ENCODE results near the gene TPSAB1. TPM values are rescaled to one million over a fixed set of nuclear protein-coding genes. Genes with fewer than 3 reads are reported as not detected.

Gene TPSAB1
- total RNA-seq, 1 donor from 2014 or later = not detected

DNA sequence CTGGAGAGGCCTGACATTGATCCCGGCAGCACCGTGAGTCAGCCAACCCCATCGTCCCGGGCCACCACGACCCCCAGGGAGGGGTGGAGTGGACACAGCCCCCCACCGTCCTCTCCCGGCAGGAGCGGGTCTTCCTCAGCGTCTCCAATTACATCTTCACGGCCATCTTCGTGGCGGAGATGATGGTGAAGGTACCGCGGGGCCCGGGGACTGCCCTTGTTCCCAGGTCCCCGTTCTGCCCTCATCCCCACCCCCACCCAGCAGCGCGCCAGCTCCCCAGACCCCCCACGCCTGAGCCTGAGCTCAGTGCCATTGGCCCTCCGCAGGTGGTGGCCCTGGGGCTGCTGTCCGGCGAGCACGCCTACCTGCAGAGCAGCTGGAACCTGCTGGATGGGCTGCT lies 30.0 kb upstream of the TPSAB1 start:
- DNase-seq (ENCODE audit: low read depth in 2 of 2) = no peak

DNA sequence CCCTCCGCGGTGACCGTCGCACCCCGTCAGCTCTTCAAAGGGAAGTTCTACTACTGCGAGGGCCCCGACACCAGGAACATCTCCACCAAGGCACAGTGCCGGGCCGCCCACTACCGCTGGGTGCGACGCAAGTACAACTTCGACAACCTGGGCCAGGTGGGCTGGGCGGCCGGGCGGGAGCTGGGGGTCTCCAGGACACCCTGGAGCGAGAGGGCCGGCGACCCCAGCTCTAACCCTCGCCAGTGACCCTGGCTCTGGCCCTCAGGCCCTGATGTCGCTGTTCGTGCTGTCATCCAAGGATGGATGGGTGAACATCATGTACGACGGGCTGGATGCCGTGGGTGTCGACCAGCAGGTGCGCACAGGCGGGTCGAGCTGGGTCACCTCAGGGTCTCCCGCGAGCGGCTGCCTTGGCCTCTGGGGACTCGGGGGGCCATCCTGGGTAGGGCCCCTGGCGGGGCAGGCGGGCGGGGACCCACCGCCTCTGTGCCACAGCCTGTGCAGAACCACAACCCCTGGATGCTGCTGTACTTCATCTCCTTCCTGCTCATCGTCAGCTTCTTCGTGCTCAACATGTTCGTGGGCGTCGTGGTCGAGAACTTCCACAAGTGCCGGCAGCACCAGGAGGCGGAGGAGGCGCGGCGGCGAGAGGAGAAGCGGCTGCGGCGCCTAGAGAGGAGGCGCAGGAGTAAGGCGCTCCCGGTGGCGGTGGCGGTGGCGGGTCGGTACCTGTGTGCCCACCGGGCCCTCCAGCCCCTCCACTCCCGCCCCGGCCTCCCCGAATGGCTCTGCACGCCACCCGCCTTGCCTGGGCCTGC lies 28.8 kb upstream of the TPSAB1 start:
- DNase-seq (ENCODE audit: low read depth in 2 of 2) = no peak

DNA sequence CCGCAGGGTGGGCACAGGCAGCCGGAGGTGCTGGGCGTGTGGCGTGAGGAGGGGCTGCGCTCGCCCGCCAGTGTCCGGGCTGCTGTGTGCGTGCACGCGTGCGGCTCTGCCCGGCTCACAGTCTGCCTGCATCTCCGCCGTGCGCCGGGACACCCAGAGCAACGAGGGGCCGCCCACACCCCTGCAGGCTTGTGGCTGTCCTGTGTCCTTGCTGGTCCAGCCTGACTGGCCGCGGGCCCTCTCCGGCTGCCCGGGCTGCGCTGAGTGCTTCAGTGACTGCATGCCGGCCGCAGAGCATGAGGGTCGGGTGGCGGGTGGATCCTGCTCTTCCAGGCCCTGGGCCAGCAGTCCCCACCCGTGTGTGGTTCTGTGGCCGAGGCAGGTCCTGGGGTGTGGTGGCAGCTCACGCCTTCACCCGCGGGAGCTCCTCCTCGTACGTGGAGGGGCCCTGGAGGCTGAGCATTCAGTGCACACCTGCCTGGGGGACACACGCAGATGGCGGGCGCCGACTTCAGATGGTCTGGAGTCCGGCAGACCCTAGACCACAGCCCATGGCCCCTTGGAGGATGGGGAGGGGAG lies 27.8 kb upstream of the TPSAB1 start:
- DNase-seq (ENCODE audit: low read depth in 2 of 2) = no peak

DNA sequence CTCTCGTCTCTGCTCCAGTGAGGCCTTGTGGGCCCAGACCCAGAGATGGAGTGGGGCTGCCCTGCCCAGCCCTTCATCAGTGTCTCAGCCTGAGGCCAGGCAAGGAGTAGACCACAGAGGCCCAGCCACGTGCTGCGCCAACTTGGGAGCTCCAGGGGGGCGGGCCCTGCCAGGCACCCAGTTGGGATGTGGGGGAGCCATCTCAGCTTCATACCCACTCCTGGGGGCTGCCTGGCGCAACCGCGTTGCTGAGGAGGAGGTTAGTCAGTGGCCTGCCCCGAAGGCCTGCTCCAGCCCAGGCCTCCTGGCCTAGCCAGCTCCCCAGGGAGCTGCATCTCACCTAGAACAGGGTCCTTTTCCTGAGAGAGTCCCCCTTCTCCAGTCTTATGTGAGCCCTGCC lies 27.3 kb upstream of the TPSAB1 start:
- no peak for DNase-seq (ENCODE audit: low read depth in 2 of 2)

DNA sequence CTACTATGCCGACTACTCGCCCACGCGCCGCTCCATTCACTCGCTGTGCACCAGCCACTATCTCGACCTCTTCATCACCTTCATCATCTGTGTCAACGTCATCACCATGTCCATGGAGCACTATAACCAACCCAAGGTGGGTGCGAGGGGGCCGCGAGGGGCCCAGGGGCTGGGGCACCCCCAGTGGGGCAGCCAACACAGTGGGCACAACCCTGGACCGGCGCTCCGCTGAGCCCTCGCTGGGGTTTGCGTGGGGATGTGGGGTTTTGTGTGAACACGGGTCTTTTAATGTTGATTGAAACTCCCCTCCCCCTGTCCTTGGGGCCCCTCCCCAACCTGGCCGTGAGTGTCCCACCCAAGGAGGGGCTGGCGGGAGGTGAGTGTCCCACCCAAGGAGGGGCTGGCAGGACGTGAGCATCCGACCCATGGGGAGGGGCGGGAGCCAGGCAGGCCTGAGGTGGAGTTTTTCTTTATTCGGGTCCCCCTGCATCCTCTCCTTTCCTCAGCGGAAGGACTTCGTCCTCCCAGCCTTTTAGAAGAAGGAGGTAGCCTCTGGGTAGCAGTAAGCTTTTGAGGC lies 26.6 kb upstream of the TPSAB1 start:
- no peak for DNase-seq (ENCODE audit: low read depth in 2 of 2)

DNA sequence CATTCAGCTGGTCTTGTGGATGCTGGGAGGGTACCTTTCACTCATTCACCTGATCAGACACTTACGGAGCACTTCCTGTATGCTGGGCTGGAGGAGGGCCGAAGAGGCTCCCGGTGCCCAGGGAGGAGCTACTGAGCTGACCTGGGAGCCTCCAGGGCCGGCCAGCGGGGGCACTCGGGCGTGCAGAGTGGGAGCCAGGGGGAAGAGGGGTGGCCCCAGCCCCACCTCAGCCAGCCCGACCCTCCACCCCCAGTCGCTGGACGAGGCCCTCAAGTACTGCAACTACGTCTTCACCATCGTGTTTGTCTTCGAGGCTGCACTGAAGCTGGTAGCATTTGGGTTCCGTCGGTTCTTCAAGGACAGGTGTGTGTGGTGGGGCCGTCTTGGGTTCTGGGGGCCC lies 25.8 kb upstream of the TPSAB1 start:
- no peak for DNase-seq (ENCODE audit: low read depth in 2 of 2)

DNA sequence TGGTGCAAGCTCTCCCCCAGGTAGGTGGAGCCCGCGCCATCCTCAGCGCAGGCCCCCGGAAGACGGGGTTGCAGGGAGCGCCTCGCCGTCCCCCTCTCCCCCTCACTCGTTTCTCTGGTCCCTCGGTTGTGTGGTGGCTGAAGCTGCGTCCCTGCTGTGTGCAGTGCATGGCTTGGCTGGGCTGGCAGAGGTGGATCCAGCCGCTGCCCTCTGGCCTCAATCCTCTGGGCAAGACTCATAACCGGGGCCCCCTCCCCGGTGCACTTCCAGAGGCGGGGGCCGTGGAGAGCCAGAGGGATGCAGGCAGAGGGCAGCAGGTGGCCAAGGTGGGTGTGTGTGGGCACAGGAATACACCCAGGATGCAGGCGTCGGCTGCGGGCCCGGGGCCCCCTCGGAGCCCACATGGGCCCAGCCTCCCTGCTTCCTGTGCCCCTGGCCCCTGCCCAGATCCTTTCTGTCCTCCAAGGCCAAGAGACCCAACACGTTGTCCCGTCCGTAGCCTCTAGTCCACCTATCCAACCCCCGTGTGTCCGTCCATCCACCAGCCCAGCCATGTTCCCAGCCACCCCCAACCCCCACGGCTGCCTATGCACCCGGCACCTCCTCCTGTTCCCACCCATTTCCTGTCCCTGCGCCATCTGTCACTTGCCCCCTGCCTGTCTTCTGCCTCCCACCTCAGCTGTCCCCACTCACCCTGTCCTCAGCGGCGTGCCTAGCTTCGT lies 24.8 kb upstream of the TPSAB1 start:
- DNase-seq (ENCODE audit: low read depth in 2 of 2) = no peak

DNA sequence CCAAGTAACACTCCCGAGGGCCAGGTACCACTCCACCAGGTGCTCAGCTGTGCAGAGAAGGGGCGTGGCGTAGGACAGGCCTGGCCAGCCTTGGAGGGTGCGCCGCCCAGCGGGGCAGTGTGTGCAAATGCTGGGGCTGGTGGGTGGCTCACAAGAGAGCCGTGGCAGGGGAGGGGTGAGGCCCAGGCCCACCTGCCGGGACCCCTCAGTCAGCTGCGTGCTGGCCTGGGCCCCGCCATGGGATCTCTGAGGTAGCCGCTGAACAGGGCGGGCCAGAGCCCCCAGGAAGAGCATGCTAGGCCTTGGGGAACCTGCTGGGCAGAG lies 24.2 kb upstream of the TPSAB1 start:
- DNase-seq (ENCODE audit: low read depth in 2 of 2) = no peak

DNA sequence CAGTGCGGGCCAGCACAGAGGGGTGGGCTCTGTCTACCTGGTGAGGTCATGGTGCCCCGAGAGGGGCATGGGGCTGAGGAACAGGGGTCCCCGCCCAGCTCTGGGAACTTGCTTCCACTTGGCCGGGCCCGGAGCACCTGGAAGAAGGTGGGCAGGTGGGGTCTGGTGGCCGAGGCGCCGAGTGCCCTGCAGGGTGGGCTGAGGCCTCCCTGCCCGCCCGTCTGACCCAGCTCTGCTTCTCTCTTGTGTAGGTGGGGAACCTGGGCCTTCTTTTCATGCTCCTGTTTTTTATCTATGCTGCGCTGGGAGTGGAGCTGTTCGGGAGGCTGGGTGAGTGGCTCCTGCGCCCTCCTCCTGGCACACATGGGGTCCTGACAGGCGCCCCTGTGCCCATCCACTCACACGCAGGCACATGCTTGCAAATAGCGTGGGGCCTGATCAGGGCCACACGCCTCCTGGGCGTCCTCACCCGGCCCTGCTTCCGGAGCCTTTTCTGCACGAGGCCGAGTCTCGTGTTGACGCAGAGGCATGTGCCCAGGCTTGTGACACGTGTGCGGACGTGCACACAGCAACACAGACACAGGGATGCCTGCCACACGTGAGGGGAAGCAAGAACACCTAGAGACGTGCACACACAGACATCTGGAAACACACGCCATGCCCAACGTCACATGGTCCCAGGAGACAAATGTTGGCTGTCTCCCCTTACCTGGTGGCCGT lies 23.7 kb upstream of the TPSAB1 start:
- DNase-seq (ENCODE audit: low read depth in 2 of 2) = no peak

DNA sequence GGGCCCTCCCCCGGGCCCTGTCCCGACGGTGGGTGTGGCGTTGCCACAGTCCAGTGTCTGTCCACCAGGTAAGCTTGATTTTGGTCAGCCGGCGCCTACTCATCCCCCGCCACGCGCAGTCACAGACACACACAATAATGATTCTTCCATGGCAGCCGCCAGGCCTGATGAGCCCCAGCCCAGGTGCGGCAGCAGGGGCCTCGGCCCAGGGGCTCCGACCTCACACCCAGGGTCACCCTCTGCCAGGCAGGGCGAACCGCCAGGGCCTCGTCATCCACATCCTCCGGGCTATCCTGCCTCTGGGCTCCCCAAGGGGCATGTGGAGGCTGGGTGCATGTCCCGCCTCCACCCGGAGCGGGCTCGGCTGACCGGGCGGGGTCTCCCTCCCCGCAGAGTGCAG lies 23.0 kb upstream of the TPSAB1 start:
- no peak for DNase-seq (ENCODE audit: low read depth in 2 of 2)

DNA sequence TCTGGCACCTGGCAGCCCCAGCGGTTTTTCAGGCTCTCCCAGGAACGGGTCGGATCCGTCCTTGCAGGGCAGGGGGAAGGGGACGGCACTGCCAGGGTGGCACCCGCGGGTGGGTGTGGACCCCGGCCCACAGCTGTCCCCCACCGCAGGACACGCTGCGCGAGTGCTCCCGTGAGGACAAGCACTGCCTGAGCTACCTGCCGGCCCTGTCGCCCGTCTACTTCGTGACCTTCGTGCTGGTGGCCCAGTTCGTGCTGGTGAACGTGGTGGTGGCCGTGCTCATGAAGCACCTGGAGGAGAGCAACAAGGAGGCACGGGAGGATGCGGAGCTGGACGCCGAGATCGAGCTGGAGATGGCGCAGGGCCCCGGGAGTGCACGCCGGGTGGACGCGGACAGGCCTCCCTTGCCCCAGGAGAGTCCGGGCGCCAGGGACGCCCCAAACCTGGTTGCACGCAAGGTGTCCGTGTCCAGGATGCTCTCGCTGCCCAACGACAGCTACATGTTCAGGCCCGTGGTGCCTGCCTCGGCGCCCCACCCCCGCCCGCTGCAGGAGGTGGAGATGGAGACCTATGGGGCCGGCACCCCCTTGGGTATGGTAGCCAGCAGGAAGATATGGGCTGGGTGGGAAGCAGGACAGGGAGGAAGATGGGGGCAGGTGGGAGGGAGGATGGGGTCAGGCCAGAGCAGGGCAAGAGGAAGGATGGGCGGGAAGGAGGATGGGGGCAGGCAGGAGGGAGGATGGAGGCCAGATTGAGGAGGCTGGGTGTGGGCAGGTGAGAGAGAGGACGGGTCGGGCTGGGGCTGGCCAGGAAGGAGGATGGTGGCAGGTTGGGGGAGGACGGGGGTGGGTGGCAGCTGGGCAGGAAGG lies 22.2 kb upstream of the TPSAB1 start:
- DNase-seq (ENCODE audit: low read depth in 2 of 2) = no peak

DNA sequence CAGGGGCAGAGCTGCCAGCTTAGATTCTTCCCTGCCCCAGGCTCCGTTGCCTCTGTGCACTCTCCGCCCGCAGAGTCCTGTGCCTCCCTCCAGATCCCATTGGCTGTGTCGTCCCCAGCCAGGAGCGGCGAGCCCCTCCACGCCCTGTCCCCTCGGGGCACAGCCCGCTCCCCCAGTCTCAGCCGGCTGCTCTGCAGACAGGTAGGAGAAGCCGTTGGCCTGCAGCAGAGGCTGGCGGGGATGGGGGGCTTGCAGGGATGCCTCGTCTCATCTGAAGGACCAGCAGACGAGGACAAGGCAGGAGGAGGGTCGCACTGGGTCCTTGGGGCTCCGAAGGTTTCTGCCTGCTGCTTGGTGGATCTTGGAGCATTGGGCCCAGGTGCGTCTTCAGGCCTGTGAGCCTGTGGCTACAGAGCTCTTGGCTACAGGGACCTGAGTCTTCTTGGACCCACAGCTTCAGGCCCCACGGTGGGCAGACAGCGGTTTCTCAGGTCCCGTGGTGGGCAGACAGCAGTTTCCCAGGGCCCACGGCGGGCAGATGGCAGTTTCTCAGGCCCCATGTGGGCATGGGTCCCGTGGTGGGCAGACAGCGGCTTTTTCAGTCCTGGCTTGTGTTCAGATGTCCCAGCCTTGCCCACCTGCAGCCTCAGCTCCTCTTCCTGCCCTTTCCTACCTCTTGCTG lies 21.4 kb upstream of the TPSAB1 start:
- DNase-seq (ENCODE audit: low read depth in 2 of 2) = no peak

DNA sequence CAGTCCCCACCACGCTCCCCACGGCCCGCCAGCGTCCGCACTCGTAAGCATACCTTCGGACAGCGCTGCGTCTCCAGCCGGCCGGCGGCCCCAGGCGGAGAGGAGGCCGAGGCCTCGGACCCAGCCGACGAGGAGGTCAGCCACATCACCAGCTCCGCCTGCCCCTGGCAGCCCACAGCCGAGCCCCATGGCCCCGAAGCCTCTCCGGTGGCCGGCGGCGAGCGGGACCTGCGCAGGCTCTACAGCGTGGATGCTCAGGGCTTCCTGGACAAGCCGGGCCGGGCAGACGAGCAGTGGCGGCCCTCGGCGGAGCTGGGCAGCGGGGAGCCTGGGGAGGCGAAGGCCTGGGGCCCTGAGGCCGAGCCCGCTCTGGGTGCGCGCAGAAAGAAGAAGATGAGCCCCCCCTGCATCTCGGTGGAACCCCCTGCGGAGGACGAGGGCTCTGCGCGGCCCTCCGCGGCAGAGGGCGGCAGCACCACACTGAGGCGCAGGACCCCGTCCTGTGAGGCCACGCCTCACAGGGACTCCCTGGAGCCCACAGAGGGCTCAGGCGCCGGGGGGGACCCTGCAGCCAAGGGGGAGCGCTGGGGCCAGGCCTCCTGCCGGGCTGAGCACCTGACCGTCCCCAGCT lies 20.3 kb upstream of the TPSAB1 start:
- no peak for DNase-seq (ENCODE audit: low read depth in 2 of 2)

DNA sequence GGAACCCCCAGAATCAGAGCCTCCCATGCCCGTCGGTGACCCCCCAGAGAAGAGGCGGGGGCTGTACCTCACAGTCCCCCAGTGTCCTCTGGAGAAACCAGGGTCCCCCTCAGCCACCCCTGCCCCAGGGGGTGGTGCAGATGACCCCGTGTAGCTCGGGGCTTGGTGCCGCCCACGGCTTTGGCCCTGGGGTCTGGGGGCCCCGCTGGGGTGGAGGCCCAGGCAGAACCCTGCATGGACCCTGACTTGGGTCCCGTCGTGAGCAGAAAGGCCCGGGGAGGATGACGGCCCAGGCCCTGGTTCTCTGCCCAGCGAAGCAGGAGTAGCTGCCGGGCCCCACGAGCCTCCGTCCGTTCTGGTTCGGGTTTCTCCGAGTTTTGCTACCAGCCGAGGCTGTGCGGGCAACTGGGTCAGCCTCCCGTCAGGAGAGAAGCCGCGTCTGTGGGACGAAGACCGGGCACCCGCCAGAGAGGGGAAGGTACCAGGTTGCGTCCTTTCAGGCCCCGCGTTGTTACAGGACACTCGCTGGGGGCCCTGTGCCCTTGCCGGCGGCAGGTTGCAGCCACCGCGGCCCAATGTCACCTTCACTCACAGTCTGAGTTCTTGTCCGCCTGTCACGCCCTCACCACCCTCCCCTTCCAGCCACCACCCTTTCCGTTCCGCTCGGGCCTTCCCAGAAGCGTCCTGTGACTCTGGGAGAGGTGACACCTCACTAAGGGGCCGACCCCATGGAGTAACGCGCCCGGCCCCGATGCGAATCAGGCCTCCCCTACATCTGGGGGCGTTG lies 19.5 kb upstream of the TPSAB1 start:
- no peak for DNase-seq (ENCODE audit: low read depth in 2 of 2)

DNA sequence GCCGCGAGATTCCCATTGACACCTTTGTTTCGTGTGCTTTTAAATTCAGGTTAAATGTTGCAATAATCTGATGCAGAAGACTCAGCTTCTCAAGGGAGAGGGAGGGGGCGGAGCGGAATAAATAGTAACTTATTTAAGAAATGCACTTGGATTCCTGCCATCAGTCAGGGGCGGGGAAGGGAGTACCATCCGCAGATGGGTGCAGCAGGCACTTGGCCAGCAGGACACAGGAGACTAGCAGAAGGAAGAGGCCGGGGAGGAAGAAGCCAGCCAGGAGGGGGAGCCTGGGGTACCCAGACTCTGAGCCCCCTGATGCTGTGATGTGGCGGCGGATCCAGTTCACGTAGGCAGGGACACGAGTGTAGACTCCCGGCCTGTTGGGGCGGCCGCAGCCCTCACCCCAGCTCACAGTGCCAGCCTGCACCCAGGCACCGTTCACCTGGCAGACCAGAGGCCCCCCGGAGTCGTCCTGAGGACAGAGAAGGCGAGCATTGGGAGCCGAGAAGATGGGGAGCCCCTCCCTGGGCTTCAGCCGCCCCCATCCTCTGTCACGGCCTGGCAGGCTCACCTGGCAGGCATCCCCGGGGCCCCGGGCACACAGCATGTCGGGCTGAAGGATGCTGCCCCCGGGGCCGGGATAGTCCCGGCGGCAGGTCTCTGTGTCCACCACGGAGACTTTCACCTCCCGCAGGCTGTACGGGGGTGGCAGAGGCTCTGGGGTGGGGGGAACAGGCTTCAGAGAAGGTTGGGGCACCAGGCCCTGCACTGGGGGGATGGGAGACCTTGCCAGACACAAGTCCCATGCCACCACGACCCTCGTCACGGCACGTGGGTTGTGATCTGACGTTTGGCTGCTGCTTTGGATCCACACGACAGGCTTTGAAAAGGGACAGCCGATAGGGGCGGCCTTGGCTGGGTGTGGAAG lies 18.6 kb upstream of the TPSAB1 start:
- DNase-seq (ENCODE audit: low read depth in 2 of 2) = no peak

DNA sequence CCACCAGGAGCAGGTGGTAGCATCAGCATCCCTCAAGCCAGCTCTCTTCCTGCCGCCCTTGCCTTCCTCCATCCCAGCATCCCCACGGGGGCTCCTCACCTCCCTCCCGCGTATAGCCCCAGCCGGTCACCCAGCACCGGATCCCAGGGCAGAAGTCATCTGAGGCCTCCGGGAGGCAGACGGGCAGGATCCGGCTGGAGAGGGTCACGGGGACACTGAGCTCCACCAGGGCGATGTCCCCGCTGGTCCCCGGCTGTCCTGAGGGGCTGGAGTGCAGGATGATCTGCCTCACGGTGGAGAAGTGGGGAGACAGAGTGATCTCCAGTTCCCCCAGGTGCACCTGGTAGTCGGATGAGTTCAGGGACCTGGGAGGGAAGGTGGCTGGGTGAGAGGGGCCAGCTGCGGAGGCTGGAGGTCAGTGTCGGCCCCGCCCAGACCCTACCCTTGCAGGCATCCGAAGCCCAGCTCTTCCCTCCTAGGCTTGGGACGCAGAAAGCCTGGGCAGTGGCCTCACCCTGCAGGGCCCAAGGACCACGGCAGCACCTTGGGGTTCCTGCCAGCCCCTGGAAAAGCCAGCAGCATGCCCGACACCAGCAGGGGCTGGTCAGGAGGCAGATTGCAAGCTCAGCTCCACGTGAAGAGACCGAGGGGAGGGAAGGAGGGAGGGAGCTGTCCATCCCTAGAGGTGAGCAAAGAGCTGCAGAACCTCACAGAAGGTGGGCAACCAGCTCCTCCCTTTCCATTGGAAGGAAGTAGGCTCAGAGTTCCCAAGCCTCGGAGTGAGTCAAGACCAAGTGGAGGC lies 17.8 kb upstream of the TPSAB1 start:
- no peak for DNase-seq (ENCODE audit: low read depth in 2 of 2)

All from dermis microvascular lymphatic vessel endothelial cell (primary cell).